Measurements from ENCODE around the gene SFT2D1.

- TF ChIP-seq CTCF (IDR thresholded peaks at IDR 0.05; ENCODE audit: insufficient read depth, low read length, poor library complexity, severe bottlenecking) (no peak), EZH2phosphoT487 (conservative IDR thresholded peaks at IDR 0.05; ENCODE audit: low read length) (no peak)
Observed at GRCh38 chr6:166386111-166386510, 43.8 kb upstream of the SFT2D1 start.
